Ovary (tissue), 3 donors: Measurements from ENCODE around the gene ARHGEF12.

ENCODE experiments used
- EP300 ChIP-seq: sonication (generic); formaldehyde crosslinking; IDR thresholded peaks from one replicate; pipeline ENCODE4 v1.6.1; 2017; ENCODE audit warnings: antibody characterized with exemption
- POLR2A ChIP-seq: fragments of 450-650 bp; IDR thresholded peaks from one replicate; pipeline ENCODE4 v1.6.1; 2017; ENCODE audit warnings: antibody characterized with exemption, mild to moderate bottlenecking, moderate library complexity
- TF ChIP-seq, protein P1 (sequence below), 3 donors: fragments of 450-650 bp in 2 of 3; fragments of 200-600 bp in 1 of 3; IDR thresholded peaks; one replicate each; pipeline versions ENCODE4 v1.5.1 to v1.8.0; 2016 to 2022; ENCODE audit warnings: antibody characterized with exemption in 3 of 3, mild to moderate bottlenecking in 1 of 3
- donor health status: DM: no; HTN: no; CAD: no.

- TF ChIP-seq POLR2A (no peak), EP300 (no peak)
- TF ChIP-seq, protein P1, sequence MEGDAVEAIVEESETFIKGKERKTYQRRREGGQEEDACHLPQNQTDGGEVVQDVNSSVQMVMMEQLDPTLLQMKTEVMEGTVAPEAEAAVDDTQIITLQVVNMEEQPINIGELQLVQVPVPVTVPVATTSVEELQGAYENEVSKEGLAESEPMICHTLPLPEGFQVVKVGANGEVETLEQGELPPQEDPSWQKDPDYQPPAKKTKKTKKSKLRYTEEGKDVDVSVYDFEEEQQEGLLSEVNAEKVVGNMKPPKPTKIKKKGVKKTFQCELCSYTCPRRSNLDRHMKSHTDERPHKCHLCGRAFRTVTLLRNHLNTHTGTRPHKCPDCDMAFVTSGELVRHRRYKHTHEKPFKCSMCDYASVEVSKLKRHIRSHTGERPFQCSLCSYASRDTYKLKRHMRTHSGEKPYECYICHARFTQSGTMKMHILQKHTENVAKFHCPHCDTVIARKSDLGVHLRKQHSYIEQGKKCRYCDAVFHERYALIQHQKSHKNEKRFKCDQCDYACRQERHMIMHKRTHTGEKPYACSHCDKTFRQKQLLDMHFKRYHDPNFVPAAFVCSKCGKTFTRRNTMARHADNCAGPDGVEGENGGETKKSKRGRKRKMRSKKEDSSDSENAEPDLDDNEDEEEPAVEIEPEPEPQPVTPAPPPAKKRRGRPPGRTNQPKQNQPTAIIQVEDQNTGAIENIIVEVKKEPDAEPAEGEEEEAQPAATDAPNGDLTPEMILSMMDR (IDR thresholded peaks at IDR 0.05), result no peak
These were observed 169.7 kb downstream of the ARHGEF12 start for GRCh38 chr11:120505801-120506425.
